IMR-90 (cell line): ENCODE data around the gene RPL10A. TPM values are rescaled to one million over a fixed set of nuclear protein-coding genes. Genes with fewer than 3 reads are reported as not detected.
A peak's percentile ranks its signal among the peaks of the same experiment; 100 is the strongest.

ENCODE experiments used
- ATAC-seq: fragments of 200-7000 bp; cut with Tn5 transposase; 2 replicates; pipeline ENCODE4 v1.9.1; 2020; ENCODE audit warnings: low read depth, mild to moderate bottlenecking, moderate library complexity
- BruUV-seq: library from RNA; stranded (reverse); fragments of 400-500 nt; replicated peaks from 2 replicates; lab custom pipeline; 2021; lab: Mats Ljungman, UMichigan
- CTCF ChIA-PET: fragments of 300-600 bp; formaldehyde crosslinking; extraction: SDS; loops from one replicate; lab custom pipeline; 2021; ENCODE audit warnings: antibody characterized with exemption; lab: Yijun Ruan, JAX
- POLR2A ChIA-PET: fragments of 300-600 bp; sonication (Branson Sonifier 250); formaldehyde crosslinking; loops from one replicate; lab custom pipeline; 2022; ENCODE audit warnings: antibody characterized with exemption; ENCODE audit not compliant: unreplicated experiment; lab: Charles Lee
- DNase-seq: peaks from one replicate; pipeline ENCODE4 v3.0.0; 2013
- H2AFZ ChIP-seq: replicated peaks from 2 replicates; pipeline ENCODE3; 2013; ENCODE audit warnings: low read length, mild to moderate bottlenecking; ENCODE audit not compliant: poor library complexity
- H2AK5ac ChIP-seq: 2 replicates; pipeline ENCODE4 v1.6.1; 2013; ENCODE audit warnings: low read depth, low read length, inconsistent platforms
- H2AK9ac ChIP-seq: replicated peaks from 2 replicates; pipeline ENCODE3; 2013; ENCODE audit warnings: mild to moderate bottlenecking, low read depth, low read length, moderate library complexity; ENCODE audit not compliant: poor library complexity
- H2BK120ac ChIP-seq: 2 replicates; pipeline ENCODE4 v1.6.1; 2013; ENCODE audit warnings: low read depth, low read length, inconsistent platforms
- H2BK15ac ChIP-seq: 3 replicates; pipeline ENCODE4 v1.6.1; 2013; ENCODE audit warnings: low read depth, low read length, inconsistent platforms
- H2BK20ac ChIP-seq: 2 replicates; pipeline ENCODE4 v1.6.1; 2013; ENCODE audit warnings: low read depth, mild to moderate bottlenecking, inconsistent platforms, low read length, moderate library complexity
- H2BK5ac ChIP-seq: 2 replicates; pipeline ENCODE4 v1.6.1; 2013; ENCODE audit warnings: mild to moderate bottlenecking, low read depth, low read length, inconsistent platforms; ENCODE audit not compliant: poor library complexity, severe bottlenecking
- H3K14ac ChIP-seq: replicated peaks from 2 replicates; pipeline ENCODE4 v1.6.1; 2013; ENCODE audit warnings: low read depth, low read length, inconsistent platforms
- H3K18ac ChIP-seq: 2 replicates; pipeline ENCODE4 v1.6.1; 2013; ENCODE audit warnings: low read depth, low read length, control low read depth
- H3K23ac ChIP-seq: 2 replicates; pipeline ENCODE4 v1.6.1; 2013; ENCODE audit warnings: low read depth, low read length, inconsistent platforms
- H3K27ac ChIP-seq: 2 replicates; pipeline ENCODE4 v1.5.1; 2013; ENCODE audit warnings: mild to moderate bottlenecking, control low read depth, low read length; ENCODE audit not compliant: insufficient read depth
- H3K27me3 ChIP-seq: 2 replicates; pipeline ENCODE4 v1.6.1; 2013; ENCODE audit warnings: low read length; ENCODE audit not compliant: control insufficient read depth, insufficient read depth
- H3K36me3 ChIP-seq: 2 replicates; pipeline ENCODE4 v1.6.1; 2013; ENCODE audit warnings: low read length, mixed read lengths; ENCODE audit not compliant: control insufficient read depth, insufficient read depth
- H3K4ac ChIP-seq: 2 replicates; pipeline ENCODE4 v1.6.1; 2013; ENCODE audit warnings: low read depth, low read length, inconsistent platforms
- H3K4me1 ChIP-seq: 2 replicates; pipeline ENCODE4 v1.6.1; 2013; ENCODE audit warnings: low read length, mixed read lengths; ENCODE audit not compliant: control insufficient read depth, insufficient read depth
- H3K4me2 ChIP-seq: 2 replicates; pipeline ENCODE4 v1.6.1; 2013; ENCODE audit warnings: low read depth, mild to moderate bottlenecking, control low read depth, low read length, moderate library complexity
- H3K4me3 ChIP-seq: 2 replicates; pipeline ENCODE4 v1.5.1; 2013; ENCODE audit warnings: low read depth, mild to moderate bottlenecking, control low read depth, low read length, moderate library complexity; ENCODE audit not compliant: insufficient read depth
- H3K56ac ChIP-seq: 2 replicates; pipeline ENCODE4 v1.6.1; 2013; ENCODE audit warnings: low read length, inconsistent platforms; ENCODE audit not compliant: insufficient read depth; ENCODE audit errors: extremely low read depth
- H3K79me1 ChIP-seq, 2 experiments: 2 replicates each; pipeline ENCODE4 v1.6.1; 2013; ENCODE audit warnings: low read length in 2 of 2, inconsistent platforms in 1 of 2, low read depth in 1 of 2
- H3K9ac ChIP-seq: 2 replicates; pipeline ENCODE4 v1.6.1; 2013; ENCODE audit warnings: low read depth, low read length, control low read depth
- H3K9me1 ChIP-seq: 2 replicates; pipeline ENCODE4 v1.6.1; 2013; ENCODE audit warnings: low read length, inconsistent platforms; ENCODE audit not compliant: insufficient read depth
- H3K9me3 ChIP-seq: 2 replicates; pipeline ENCODE4 v1.6.1; 2013; ENCODE audit warnings: low read length; ENCODE audit not compliant: control insufficient read depth, insufficient read depth
- H4K20me1 ChIP-seq: 2 replicates; pipeline ENCODE4 v1.6.1; 2013; ENCODE audit warnings: low read length, inconsistent platforms; ENCODE audit not compliant: insufficient read depth
- H4K5ac ChIP-seq: 2 replicates; pipeline ENCODE4 v1.6.1; 2013; ENCODE audit warnings: mild to moderate bottlenecking, low read depth, low read length, control low read depth
- H4K8ac ChIP-seq, 2 experiments: 2 replicates each; pipeline ENCODE4 v1.6.1; 2013; ENCODE audit warnings: low read depth in 2 of 2, low read length in 2 of 2, control low read depth in 1 of 2, inconsistent platforms in 1 of 2
- H4K91ac ChIP-seq: 2 replicates; pipeline ENCODE4 v1.6.1; 2013; ENCODE audit warnings: low read depth, low read length, inconsistent platforms; ENCODE audit not compliant: insufficient read depth
- CHD1 ChIP-seq: IDR thresholded peaks from 2 replicates; pipeline ENCODE4 v1.6.1; 2012; ENCODE audit warnings: low read depth, low read length, improper control_type of control experiment
- MAFK ChIP-seq: IDR thresholded peaks from 2 replicates; pipeline ENCODE4 v1.6.1; 2012; ENCODE audit warnings: low read depth, low read length, improper control_type of control experiment
- WGBS, 2 experiments: methylation state at CpG; one replicate each; pipeline versions ENCODE4 v1.1.5 to v1.1.7; 2013; ENCODE audit warnings: missing lambda C conversion rate in 2 of 2; ENCODE audit not compliant: insufficient read length in 1 of 2; ENCODE audit errors: extremely low coverage in 2 of 2; 5-methylcytosine and 5-hydroxymethylcytosine counted together
- dilution Hi-C: fragments of 300-500 bp; cut with HindIII; formaldehyde crosslinking; loops from one replicate; pipeline ENCODE4 v1.14.3; 2018; ENCODE audit warnings: low sequenced_read_pairs; ENCODE audit not compliant: unreplicated experiment
- in situ Hi-C: fragments of 300-500 bp; cut with MboI; formaldehyde crosslinking; loops from 3 replicates; pipeline ENCODE4 v1.14.3; 2019; ENCODE audit warnings: low sequenced_read_pairs, inconsistent platforms, mixed read lengths
- intact Hi-C: fragments of 100-400 bp; cut with micrococcal nuclease; formaldehyde crosslinking; loops from 2 replicates; pipeline ENCODE4 v1.10.0; 2022
- polyA plus RNA-seq, 3 experiments: library from polyadenylated mRNA; depleted of rRNA; stranded (reverse); fragments of >200 nt; gene quantifications; 2 replicates each; pipeline ENCODE4 v1.2.3, GENCODE V29; 2012; ENCODE audit warnings: low replicate concordance in 1 of 3
- total RNA-seq: library from RNA; depleted of rRNA; stranded (reverse); fragments of >200 nt; gene quantifications from 2 replicates; pipeline ENCODE4 v1.2.3, GENCODE V29; 2012

Gene RPL10A
- total and polyA plus RNA-seq, 2 of the 4 experiments (the other 2 are of a cell fraction), result 2,310 to 3,153 TPM

- peak overlapping the region; percentile 100 for H3K4ac ChIP-seq
- H3K4me3 ChIP-seq, result no peak overlapping the region
- no TSS peak for BruUV-seq
- H2BK20ac ChIP-seq, result peak overlapping the region; percentile 99
- peak overlapping the region; percentile 97 for H3K27ac ChIP-seq
- peaks cover 26 to 53% of the 10 kb centered on the region in 2 experiments for H3K79me1 ChIP-seq
- peak overlapping the region; percentile 11; the same call in 1 of the 2 replicates for H3K9ac ChIP-seq
- H4K20me1 ChIP-seq, result no peaks in the 10 kb centered on the region
- H3K27me3 ChIP-seq, result no peaks in the 10 kb centered on the region
- peaks cover 31% of the 10 kb centered on the region for H3K9me1 ChIP-seq
- H3K56ac ChIP-seq, result peak overlapping the region; percentile 30; the same call in 1 of the 2 replicates
- H3K36me3 ChIP-seq, result peaks cover 36% of the 10 kb centered on the region
- H4K91ac ChIP-seq, result peak overlapping the region; percentile 100
- dilution Hi-C loops, result no loop called here
- DNase-seq, result no peak
- ChIA-PET CTCF (no interaction called here), POLR2A (no interaction called here)
- peaks cover 39% of the 10 kb centered on the region for H3K4me1 ChIP-seq
- H2BK120ac ChIP-seq, result peak overlapping the region; percentile 100
- H4K8ac ChIP-seq, result peak overlapping the region; percentile 92; a peak in 3 of 4 replicates
- H3K9me3 ChIP-seq, result peaks cover 6% of the 10 kb centered on the region
- peak overlapping the region; percentile 98 for H3K14ac ChIP-seq
- H3K4me2 ChIP-seq, result no peak overlapping the region
- no peak for TF ChIP-seq CHD1
- no peak for TF ChIP-seq MAFK
- H3K23ac ChIP-seq, result peak overlapping the region; percentile 68
- H3K18ac ChIP-seq, result peak overlapping the region; percentile 92
- in situ Hi-C loops, result no loop called here
- no peak overlapping the region for H2AFZ ChIP-seq
- WGBS, 2 experiments, result 71% methylated on average over 2 of the region's 8 CpGs; no CpG with 5 or more reads in 1 of the 2 experiments
- peak overlapping the region; percentile 100 for H2BK5ac ChIP-seq
- peak overlapping the region; percentile 94 for H4K5ac ChIP-seq
- no peak for ATAC-seq
- peak overlapping the region; percentile 100 for H2AK5ac ChIP-seq
- peak overlapping the region; percentile 96 for H2AK9ac ChIP-seq
- intact Hi-C loops, result no loop called here
- H2BK15ac ChIP-seq, result peak overlapping the region; percentile 57; the same call in 2 of the 3 replicates
These were observed 42.1 kb upstream of the RPL10A start for GRCh38 chr6:35426074-35426473.
